GM18868 (cell line): ENCODE measurements around the gene AGAP2.

Experiments used
- ATAC-seq: cut with Tn5 transposase; IDR thresholded peaks from one replicate; pipeline ENCODE4 v1.9.1; 2021; ENCODE audit warnings: mild to moderate bottlenecking, moderate library complexity; ENCODE audit not compliant: unreplicated experiment

Gene AGAP2

DNA sequence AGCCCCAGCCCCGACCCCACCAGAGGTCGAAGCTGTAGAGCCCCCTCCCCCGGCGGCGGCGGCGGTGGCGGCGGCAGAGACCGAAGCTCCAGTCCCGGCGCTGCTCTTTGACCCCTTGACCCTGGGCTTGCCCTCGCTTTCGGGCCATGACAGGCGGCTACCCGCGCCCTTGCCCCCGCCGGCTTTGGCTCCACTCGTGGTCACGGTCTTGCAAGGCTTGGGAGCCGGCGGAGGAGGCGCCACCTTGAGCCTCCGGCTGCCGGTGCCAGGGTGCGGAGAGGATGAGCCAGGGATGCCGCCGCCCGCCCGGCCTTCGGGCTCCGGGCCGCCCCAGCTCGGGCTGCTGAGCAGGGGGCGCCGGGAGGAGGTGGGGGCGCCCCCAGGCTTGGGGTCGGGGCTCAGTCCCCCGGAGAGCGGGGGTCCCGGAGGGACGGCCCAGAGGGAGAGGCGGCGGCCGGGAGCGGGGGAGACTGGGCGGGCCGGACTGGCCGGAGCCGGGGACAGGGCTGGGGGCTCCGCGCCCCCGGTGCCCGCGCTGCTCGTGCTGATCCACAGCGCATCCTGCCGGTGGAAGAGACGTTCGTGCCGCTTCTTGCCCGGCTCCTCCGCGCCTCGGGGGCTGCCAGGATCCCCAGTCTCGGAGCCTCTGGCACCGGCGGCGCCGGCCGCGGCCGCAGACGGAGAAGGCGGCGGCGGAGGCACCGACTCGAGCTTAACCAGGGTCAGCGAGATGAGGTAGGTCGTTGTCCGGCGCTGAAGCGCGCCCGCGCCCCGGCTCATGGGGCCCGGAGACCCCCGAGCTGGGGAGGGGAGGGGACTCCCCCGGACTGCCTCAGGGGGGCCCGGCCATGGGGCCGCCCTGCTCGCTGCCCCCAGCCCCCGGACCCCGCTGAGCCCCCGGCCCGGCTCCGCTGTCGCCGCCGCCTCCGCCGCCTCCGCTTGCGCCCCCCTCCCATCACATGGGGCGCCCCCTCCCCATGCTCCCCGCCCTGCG, 778 bp downstream of the AGAP2 start:
- no peak for ATAC-seq

- ATAC-seq = no peak
These were observed 1.6 kb downstream of the AGAP2 start for GRCh38 chr12:57736741-57737466.

DNA sequence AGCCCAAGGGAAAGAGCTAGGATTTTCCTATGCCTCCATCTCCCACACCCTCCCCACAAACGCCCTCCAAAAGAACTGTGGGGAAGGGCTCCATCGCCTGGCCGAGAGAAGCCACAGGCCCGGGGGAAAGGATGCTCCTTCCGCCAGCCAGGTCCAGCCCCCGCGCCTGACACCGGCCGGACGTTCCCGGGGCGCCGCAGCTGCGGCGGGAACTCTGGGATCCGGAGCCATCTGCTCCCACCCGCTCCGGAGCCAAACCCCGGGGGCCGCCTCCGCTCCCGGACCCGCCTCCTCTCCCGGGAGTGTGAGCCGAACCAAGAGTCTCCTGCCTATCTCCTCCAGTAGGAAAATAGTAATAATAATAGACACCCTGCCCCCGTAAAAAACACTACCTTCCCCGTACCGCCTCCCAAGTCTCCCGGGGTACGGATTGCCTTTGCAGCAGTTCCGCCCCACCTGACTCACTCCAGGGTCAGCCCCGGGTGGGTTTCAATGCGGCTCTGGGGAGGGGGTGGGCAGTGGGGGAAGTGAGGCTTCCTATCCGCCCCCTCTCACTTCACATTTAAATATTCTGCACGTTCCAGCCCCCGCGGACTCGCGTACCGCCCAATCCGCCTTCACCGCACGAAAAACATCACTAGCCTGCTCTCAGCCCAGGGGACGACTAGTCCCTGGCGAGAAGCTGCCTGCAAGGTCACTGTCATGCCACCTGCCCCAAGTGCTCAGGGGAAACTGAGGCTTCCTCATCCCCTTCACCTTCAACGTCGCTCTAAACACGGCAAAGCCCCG, 2.4 kb downstream of the AGAP2 start:
- ATAC-seq = no peak

- no peak for ATAC-seq
These were observed 3.2 kb downstream of the AGAP2 start for GRCh38 chr12:57735198-57735855.

- no peak for ATAC-seq
These were observed 4.0 kb downstream of the AGAP2 start for GRCh38 chr12:57734591-57734990.

DNA sequence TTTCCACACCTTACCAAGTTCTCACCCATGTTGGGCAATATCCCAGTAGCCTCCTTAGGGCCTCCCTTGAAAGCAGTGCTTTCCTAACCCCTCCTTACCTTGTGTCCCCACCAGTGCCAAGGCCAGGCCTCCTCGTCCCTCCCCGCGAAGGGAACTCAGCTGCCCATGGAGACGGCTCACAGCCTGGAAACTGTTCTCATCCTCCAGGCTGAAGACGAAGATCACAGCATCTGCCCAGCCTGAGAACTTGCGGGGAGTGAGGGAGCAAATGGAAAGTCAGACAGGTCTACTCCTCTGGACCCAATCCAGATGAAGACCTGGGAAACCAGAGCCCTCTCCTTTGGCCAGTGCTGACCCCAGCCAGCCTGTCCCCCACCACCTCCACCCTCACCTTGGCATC, 4.6 kb downstream of the AGAP2 start:
- ATAC-seq = no peak

GRCh38 chr12:57732726-57733593, 5.6 kb downstream of the AGAP2 start:
- ATAC-seq = no peak

GRCh38 chr12:57732270-57732669, 6.3 kb downstream of the AGAP2 start:
- no peak for ATAC-seq

DNA sequence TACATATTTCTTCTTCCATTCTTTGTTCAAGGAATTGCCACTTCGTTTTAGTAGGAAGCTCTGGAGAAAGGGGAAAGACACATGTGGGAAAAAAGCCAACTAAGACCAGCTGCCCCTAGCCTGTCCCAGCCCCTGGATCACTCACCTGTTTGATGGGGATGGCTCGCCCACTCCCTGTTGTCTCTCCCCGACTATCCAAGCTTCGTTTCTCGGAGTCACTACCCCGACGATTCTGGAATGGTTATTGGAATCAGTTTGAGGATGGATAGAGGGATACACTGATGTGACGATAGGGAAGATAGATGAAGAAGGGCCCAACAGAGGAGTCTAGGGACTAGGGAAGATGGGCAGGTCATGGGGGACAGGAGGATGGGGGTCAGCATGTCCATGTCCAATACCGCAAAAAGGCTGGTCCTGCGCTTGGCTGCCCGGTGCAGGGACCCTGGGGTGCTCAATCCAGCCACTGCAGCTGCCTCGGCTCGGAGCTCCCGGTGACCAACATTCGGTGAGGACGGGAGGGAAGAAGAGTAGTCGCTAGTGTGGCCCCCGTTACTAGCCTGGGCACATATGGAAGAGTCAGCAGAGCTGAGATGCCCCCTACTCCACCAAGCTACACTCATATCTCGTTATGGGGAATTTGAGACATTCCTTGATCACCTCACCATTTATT, 7.0 kb downstream of the AGAP2 start:
- no peak for ATAC-seq

DNA sequence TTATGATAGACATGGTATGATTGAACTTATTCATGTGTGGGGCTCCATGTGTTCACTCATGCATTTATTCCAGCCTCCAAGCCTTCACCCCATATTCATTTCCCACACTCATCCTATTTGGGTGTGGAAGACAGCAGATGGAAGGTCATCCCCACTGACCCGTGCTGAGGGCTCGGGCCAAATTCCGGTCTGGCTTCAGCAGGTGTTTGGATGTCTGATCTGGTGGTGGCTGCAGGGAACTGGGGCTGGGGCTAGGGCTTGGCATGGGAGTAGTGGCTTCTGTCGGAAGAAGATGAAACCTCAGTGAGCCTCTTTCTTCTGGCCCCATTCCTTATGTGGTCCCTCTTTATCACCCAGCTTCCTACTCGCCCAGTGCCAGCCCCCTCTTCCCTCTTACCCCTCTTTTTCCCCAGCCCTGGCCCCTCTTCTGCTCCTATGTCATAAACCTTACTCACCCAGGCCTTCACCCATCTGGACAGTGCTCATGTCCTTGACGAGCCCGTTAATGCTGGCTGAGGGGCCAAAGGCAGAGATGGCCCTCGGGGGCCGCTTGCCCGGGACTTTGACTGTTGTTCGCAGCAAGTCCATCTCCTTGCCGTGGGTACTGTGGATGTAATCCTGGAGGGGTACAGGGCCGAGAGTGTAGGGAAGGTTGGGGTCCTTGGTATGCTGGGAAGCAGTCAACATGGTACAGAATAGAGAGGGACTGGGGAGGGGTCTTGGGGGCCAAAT, 8.0 kb downstream of the AGAP2 start:
- ATAC-seq = no peak

DNA sequence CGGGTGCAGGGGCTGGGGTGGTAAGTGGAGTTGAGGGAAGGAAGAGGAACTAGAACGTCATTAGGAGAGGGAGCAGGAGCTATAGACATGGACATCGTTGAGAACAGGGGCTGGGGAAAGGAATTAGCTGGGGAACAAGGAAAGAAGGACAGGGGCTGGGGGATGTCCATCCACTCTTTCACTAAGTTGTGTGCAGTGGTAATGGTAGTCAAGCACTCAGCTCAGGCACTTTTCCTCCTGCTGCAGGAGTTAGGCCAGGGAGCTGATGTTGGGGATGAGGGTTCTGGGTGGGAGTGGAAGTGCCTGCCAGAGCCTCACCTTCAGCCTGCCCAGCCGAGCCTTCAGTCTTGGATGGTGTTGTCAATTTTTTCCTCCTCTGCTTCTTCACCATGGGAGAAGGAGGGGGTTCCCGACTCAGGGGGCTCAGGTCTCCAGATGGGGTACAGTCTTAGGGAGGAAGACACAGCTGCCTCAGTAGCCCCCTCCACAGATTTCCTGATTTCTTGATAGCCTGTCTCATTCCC, 9.2 kb downstream of the AGAP2 start:
- ATAC-seq = no peak

GRCh38 chr12:57727758-57728395, 10.7 kb downstream of the AGAP2 start:
- no peak for ATAC-seq

- ATAC-seq = no peak
These were observed 11.4 kb downstream of the AGAP2 start for GRCh38 chr12:57726884-57727757.

GRCh38 chr12:57726151-57726883, 12.2 kb downstream of the AGAP2 start:
- ATAC-seq = no peak

- ATAC-seq = no peak
These were observed 12.7 kb downstream of the AGAP2 start for GRCh38 chr12:57725851-57726150.
